Hindlimb muscle (tissue), 1 donor: ENCODE data around the gene BMP8B. TPM values are rescaled to one million over a fixed set of nuclear protein-coding genes. Genes with fewer than 3 reads are reported as not detected.

Experiments used
- DNase-seq: peaks from one replicate; pipeline ENCODE4 v3.0.0-alpha.2; 2013
- polyA plus RNA-seq: library from polyadenylated mRNA; unstranded; fragments of 120-200 nt; gene quantifications from one replicate; pipeline ENCODE4 v1.2.1, GENCODE V29; 2013; ENCODE audit not compliant: insufficient read length

The BMP8B gene
- polyA plus RNA-seq, 1 donor: 1.5 TPM

GRCh38 chr1:39721664-39722063 is 67.0 kb downstream of the BMP8B start:
- no peak for DNase-seq

- peak; percentile 40 for DNase-seq
Observed at GRCh38 chr1:39720094-39720999, 68.3 kb downstream of the BMP8B start.

GRCh38 chr1:39717809-39718208 is 70.9 kb downstream of the BMP8B start:
- no peak for DNase-seq

DNA sequence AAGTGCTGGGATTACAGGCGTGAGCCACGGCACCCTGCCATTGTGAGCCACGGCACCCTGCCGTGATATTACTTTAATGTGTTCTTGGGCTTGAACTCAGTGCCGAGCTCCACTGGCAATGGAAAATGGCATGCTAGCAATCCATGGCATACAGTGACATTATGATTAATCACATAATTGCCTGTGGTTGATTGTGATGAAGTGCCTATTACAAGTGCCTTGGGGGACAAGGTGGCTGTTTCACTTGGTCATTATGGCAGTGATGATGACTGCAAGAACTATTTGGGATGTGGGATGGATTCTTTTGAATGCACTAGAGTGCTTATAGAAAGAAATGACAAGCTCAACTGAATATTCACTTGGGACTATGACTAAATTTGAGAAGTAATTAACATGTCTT is 75.1 kb downstream of the BMP8B start:
- DNase-seq: no peak

GRCh38 chr1:39711966-39712340 is 76.7 kb downstream of the BMP8B start:
- DNase-seq: no peak

- DNase-seq: no peak
Observed at GRCh38 chr1:39711104-39711965, 77.3 kb downstream of the BMP8B start.

DNA sequence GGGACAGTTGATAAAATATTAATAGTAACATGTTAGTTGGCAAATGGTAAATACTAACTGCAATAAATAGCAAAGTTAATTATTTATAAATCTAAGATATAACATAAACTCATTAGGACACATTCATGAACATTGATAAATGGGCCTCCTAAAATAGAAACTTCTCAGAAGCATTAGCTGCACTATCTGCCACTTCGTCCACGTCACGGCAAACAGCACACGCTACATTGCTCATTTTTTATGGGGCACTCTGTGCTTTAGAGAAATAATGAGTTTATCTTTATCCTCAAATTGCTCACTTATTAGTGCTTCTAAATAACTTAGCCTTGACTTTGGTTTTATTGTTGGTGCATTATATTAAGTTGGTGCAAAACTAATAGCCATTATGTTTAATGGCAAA is 81.2 kb downstream of the BMP8B start:
- DNase-seq: no peak

Other genes starting within 250 kb of the BMP8B start
- gene PABPC4, start 212.1 kb downstream of the BMP8B start, polyA plus RNA-seq: 538 TPM
- 56.8 TPM for gene HEYL, start 149.2 kb downstream of the BMP8B start, polyA plus RNA-seq
- 12.8 TPM for gene NT5C1A, start 116.8 kb downstream of the BMP8B start, polyA plus RNA-seq
- gene HPCAL4, start 97.4 kb downstream of the BMP8B start, polyA plus RNA-seq: 1.8 TPM
- 41.6 TPM for gene PPIE, start 50.0 kb downstream of the BMP8B start, polyA plus RNA-seq
- gene OXCT2, start 17.5 kb downstream of the BMP8B start, polyA plus RNA-seq: 0.37 TPM
- gene TRIT1, start 94.6 kb upstream of the BMP8B start, polyA plus RNA-seq: 17.2 TPM
- gene MYCL, start 113.1 kb upstream of the BMP8B start, polyA plus RNA-seq: 2.6 TPM
- 1.2 TPM for gene MFSD2A, start 166.3 kb upstream of the BMP8B start, polyA plus RNA-seq